Measurements from ENCODE around the gene TTC28.

GRCh38 chr22:28247667-28248363 is 431.8 kb downstream of the TTC28 start:
- TF ChIP-seq EZH2 (IDR thresholded peaks at IDR 0.05; ENCODE audit: borderline replicate concordance, low read depth, low read length, severe bottlenecking) (no peak), FOS (IDR thresholded peaks at IDR 0.05; ENCODE audit: borderline replicate concordance, insufficient read depth, low read length) (no peak)
- TF ChIP-seq, protein P1, sequence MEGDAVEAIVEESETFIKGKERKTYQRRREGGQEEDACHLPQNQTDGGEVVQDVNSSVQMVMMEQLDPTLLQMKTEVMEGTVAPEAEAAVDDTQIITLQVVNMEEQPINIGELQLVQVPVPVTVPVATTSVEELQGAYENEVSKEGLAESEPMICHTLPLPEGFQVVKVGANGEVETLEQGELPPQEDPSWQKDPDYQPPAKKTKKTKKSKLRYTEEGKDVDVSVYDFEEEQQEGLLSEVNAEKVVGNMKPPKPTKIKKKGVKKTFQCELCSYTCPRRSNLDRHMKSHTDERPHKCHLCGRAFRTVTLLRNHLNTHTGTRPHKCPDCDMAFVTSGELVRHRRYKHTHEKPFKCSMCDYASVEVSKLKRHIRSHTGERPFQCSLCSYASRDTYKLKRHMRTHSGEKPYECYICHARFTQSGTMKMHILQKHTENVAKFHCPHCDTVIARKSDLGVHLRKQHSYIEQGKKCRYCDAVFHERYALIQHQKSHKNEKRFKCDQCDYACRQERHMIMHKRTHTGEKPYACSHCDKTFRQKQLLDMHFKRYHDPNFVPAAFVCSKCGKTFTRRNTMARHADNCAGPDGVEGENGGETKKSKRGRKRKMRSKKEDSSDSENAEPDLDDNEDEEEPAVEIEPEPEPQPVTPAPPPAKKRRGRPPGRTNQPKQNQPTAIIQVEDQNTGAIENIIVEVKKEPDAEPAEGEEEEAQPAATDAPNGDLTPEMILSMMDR (IDR thresholded peaks at IDR 0.05; ENCODE audit: extremely low read depth in 1 of 2, insufficient read depth in 1 of 2, low read depth in 1 of 2, low read length in 2 of 2) = no peak

Measured in endothelial cell of umbilical vein (primary cell).